ENCODE measurements around the gene P2RX2. TPM values are rescaled to one million over a fixed set of nuclear protein-coding genes. Genes with fewer than 3 reads are reported as not detected.

The P2RX2 gene
- total and polyA plus RNA-seq, 2 experiments from 2014 or later: 1.1 to 1.7 TPM

GRCh38 chr12:132569856-132570480 lies 48.6 kb upstream of the P2RX2 start:
- no peaks in the 10 kb centered on the region for H3K9me3 Mint-ChIP-seq
- Histone ChIP-seq H3F3A (replicated peaks; ENCODE audit: low read depth) (no peaks in the 10 kb centered on the region), H4K20me1 (replicated peaks; ENCODE audit: insufficient read depth) (peaks cover 30% of the 10 kb centered on the region), H3K4me2 (no peak overlapping the region), H3K4me1 (ENCODE audit: insufficient read depth) (no peaks in the 10 kb centered on the region), H3K36me3 (ENCODE audit: insufficient read depth) (no peaks in the 10 kb centered on the region; the same call in 1 of the 2 replicates), H3K79me2 (replicated peaks; ENCODE audit: insufficient read depth) (peaks cover 19% of the 10 kb centered on the region), H2AFZ (no peak overlapping the region), H3K27me3 (ENCODE audit: insufficient read depth) (no peaks in the 10 kb centered on the region), H3K27ac (ENCODE audit: low read depth) (no peak overlapping the region), H3K4me3 (no peak overlapping the region), H3K9me2 (ENCODE audit: insufficient read depth) (no peaks in the 10 kb centered on the region)
- ATAC-seq: peak; percentile 13
- H3K27me3 Mint-ChIP-seq (ENCODE audit: insufficient read depth, low read depth, poor library complexity): peaks cover 10% of the 10 kb centered on the region
- TF ChIP-seq NANOG (IDR thresholded peaks at IDR 0.05; ENCODE audit: borderline replicate concordance) (no peak), ZNF114 (CRISPR knock-in tag; IDR thresholded peaks at IDR 0.05) (no peak), POLR2AphosphoS5 (IDR thresholded peaks at IDR 0.05; ENCODE audit: low read depth) (0 out of 2 replicates have a peak, but pooled peaks have one; percentile 14)
- H3K27ac Mint-ChIP-seq: no peak overlapping the region
- no peaks in the 10 kb centered on the region for H3K4me1 Mint-ChIP-seq
- DNase-seq (ENCODE audit: low spot score): no peak
- H3K4me3 Mint-ChIP-seq: no peak overlapping the region
- H3K36me3 Mint-ChIP-seq (ENCODE audit: low read depth): peaks cover 15% of the 10 kb centered on the region; the same call in 2 of the 3 replicates

- Mint-ChIP-seq H3K27ac (no peak overlapping the region), H3K27me3 (ENCODE audit: insufficient read depth, low read depth, poor library complexity) (peaks cover 15% of the 10 kb centered on the region), H3K4me3 (no peak overlapping the region), H3K4me1 (no peaks in the 10 kb centered on the region), H3K36me3 (ENCODE audit: low read depth) (peaks cover 16% of the 10 kb centered on the region), H3K9me3 (no peaks in the 10 kb centered on the region)
- Histone ChIP-seq H3K27me3 (ENCODE audit: insufficient read depth) (no peaks in the 10 kb centered on the region), H3K36me3 (ENCODE audit: insufficient read depth) (no peaks in the 10 kb centered on the region; the same call in 1 of the 2 replicates), H3K9me2 (ENCODE audit: insufficient read depth) (no peaks in the 10 kb centered on the region), H3K4me2 (no peak overlapping the region), H3F3A (replicated peaks; ENCODE audit: low read depth) (0 out of 2 replicates have a peak, but pooled peaks cover 2% of the 10 kb centered on the region), H3K4me3 (no peak overlapping the region), H3K79me2 (replicated peaks; ENCODE audit: insufficient read depth) (peaks cover 12% of the 10 kb centered on the region), H3K27ac (ENCODE audit: low read depth) (no peak overlapping the region), H4K20me1 (replicated peaks; ENCODE audit: insufficient read depth) (peaks cover 30% of the 10 kb centered on the region; the same call in 1 of the 2 replicates), H2AFZ (no peak overlapping the region), H3K4me1 (ENCODE audit: insufficient read depth) (no peaks in the 10 kb centered on the region)
- no peak for DNase-seq (ENCODE audit: low spot score)
- no peak; the same call in 1 of the 3 replicates for ATAC-seq
- TF ChIP-seq EZH2 (IDR thresholded peaks at IDR 0.05; ENCODE audit: low read depth, unreplicated experiment) (no peak), ZNF331 (CRISPR knock-in tag; IDR thresholded peaks at IDR 0.05; ENCODE audit: low read depth) (no peak), ZNF114 (CRISPR knock-in tag; IDR thresholded peaks at IDR 0.05) (no peak), POLR2AphosphoS5 (IDR thresholded peaks at IDR 0.05; ENCODE audit: low read depth) (no peak), STAT1 (IDR thresholded peaks at IDR 0.05; ENCODE audit: unreplicated experiment) (no peak), CREB1 (CRISPR knock-in tag; IDR thresholded peaks at IDR 0.05; ENCODE audit: low read depth) (no peak)
- TF ChIP-seq, protein P1, sequence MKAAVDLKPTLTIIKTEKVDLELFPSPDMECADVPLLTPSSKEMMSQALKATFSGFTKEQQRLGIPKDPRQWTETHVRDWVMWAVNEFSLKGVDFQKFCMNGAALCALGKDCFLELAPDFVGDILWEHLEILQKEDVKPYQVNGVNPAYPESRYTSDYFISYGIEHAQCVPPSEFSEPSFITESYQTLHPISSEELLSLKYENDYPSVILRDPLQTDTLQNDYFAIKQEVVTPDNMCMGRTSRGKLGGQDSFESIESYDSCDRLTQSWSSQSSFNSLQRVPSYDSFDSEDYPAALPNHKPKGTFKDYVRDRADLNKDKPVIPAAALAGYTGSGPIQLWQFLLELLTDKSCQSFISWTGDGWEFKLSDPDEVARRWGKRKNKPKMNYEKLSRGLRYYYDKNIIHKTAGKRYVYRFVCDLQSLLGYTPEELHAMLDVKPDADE (IDR thresholded peaks at IDR 0.05): no peak
- TF ChIP-seq, protein P2, sequence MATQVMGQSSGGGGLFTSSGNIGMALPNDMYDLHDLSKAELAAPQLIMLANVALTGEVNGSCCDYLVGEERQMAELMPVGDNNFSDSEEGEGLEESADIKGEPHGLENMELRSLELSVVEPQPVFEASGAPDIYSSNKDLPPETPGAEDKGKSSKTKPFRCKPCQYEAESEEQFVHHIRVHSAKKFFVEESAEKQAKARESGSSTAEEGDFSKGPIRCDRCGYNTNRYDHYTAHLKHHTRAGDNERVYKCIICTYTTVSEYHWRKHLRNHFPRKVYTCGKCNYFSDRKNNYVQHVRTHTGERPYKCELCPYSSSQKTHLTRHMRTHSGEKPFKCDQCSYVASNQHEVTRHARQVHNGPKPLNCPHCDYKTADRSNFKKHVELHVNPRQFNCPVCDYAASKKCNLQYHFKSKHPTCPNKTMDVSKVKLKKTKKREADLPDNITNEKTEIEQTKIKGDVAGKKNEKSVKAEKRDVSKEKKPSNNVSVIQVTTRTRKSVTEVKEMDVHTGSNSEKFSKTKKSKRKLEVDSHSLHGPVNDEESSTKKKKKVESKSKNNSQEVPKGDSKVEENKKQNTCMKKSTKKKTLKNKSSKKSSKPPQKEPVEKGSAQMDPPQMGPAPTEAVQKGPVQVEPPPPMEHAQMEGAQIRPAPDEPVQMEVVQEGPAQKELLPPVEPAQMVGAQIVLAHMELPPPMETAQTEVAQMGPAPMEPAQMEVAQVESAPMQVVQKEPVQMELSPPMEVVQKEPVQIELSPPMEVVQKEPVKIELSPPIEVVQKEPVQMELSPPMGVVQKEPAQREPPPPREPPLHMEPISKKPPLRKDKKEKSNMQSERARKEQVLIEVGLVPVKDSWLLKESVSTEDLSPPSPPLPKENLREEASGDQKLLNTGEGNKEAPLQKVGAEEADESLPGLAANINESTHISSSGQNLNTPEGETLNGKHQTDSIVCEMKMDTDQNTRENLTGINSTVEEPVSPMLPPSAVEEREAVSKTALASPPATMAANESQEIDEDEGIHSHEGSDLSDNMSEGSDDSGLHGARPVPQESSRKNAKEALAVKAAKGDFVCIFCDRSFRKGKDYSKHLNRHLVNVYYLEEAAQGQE (IDR thresholded peaks at IDR 0.05; ENCODE audit: unreplicated experiment): no peak
- TF ChIP-seq, protein P3, sequence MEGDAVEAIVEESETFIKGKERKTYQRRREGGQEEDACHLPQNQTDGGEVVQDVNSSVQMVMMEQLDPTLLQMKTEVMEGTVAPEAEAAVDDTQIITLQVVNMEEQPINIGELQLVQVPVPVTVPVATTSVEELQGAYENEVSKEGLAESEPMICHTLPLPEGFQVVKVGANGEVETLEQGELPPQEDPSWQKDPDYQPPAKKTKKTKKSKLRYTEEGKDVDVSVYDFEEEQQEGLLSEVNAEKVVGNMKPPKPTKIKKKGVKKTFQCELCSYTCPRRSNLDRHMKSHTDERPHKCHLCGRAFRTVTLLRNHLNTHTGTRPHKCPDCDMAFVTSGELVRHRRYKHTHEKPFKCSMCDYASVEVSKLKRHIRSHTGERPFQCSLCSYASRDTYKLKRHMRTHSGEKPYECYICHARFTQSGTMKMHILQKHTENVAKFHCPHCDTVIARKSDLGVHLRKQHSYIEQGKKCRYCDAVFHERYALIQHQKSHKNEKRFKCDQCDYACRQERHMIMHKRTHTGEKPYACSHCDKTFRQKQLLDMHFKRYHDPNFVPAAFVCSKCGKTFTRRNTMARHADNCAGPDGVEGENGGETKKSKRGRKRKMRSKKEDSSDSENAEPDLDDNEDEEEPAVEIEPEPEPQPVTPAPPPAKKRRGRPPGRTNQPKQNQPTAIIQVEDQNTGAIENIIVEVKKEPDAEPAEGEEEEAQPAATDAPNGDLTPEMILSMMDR (conservative IDR thresholded peaks at IDR 0.05; ENCODE audit: low read depth in 2 of 2): no peak
Observed at GRCh38 chr12:132570635-132571034, 47.9 kb upstream of the P2RX2 start.
